Measurements from ENCODE around the gene FUT2.

GRCh38 chr19:48745208-48745995 is 49.6 kb downstream of the FUT2 start:
- TF ChIP-seq CEBPB (IDR thresholded peaks at IDR 0.05) (no peak), REST (IDR thresholded peaks at IDR 0.05; ENCODE audit: low read depth) (no peak), NFIC (IDR thresholded peaks at IDR 0.05) (no peak), CREB1 (IDR thresholded peaks at IDR 0.05; ENCODE audit: low read depth) (no peak), TCF12 (IDR thresholded peaks at IDR 0.05; ENCODE audit: low read depth) (no peak), MAX (IDR thresholded peaks at IDR 0.05) (no peak)
